GM23338 (cell line): Measurements from ENCODE around the gene CEP72. TPM values are rescaled to one million over a fixed set of nuclear protein-coding genes. Genes with fewer than 3 reads are reported as not detected.

Experiments
- ATAC-seq: fragments of 200-7000 bp; cut with Tn5 transposase; 3 replicates; pipeline ENCODE4 v1.9.1; 2020
- DNase-seq: peaks from one replicate; pipeline ENCODE4 v3.0.0-alpha.2; 2015; ENCODE audit warnings: low spot score
- H2AFZ ChIP-seq: fragments of 200-600 bp; sonication (generic); 2 replicates; pipeline ENCODE4 v1.8.0; 2016; ENCODE audit warnings: antibody characterized with exemption, mild to moderate bottlenecking, moderate library complexity
- H3F3A ChIP-seq: fragments of 200-600 bp; sonication (generic); replicated peaks from 2 replicates; pipeline ENCODE4 v1.8.0; 2017; ENCODE audit warnings: antibody characterized with exemption, mixed run types, low read depth
- H3K27ac ChIP-seq: fragments of 200-600 bp; sonication (generic); 2 replicates; pipeline ENCODE4 v1.6.1; 2016; ENCODE audit warnings: low read depth
- H3K27me3 ChIP-seq: fragments of 200-600 bp; sonication (generic); 2 replicates; pipeline ENCODE4 v1.8.0; 2016; ENCODE audit warnings: mild to moderate bottlenecking, mixed run types, moderate library complexity; ENCODE audit not compliant: insufficient read depth
- H3K36me3 ChIP-seq: fragments of 200-600 bp; sonication (generic); 2 replicates; pipeline ENCODE4 v1.8.0; 2016; ENCODE audit warnings: mild to moderate bottlenecking; ENCODE audit not compliant: insufficient read depth
- H3K4me1 ChIP-seq: fragments of 200-600 bp; sonication (generic); 2 replicates; pipeline ENCODE4 v1.8.0; 2016; ENCODE audit warnings: mild to moderate bottlenecking, moderate library complexity; ENCODE audit not compliant: insufficient read depth
- H3K4me2 ChIP-seq: fragments of 200-600 bp; sonication (generic); 2 replicates; pipeline ENCODE4 v1.7.1; 2017; ENCODE audit warnings: mixed run types
- H3K4me3 ChIP-seq: fragments of 200-600 bp; sonication (generic); 2 replicates; pipeline ENCODE4 v1.6.1; 2016; ENCODE audit warnings: mixed run types
- H3K79me2 ChIP-seq: fragments of 200-600 bp; sonication (generic); replicated peaks from 2 replicates; pipeline ENCODE4 v1.8.0; 2017; ENCODE audit warnings: mild to moderate bottlenecking; ENCODE audit not compliant: insufficient read depth
- H3K9me2 ChIP-seq: fragments of 200-600 bp; sonication (generic); 2 replicates; pipeline ENCODE4 v1.8.0; 2017; ENCODE audit not compliant: insufficient read depth
- H4K20me1 ChIP-seq: fragments of 200-600 bp; sonication (generic); replicated peaks from 2 replicates; pipeline ENCODE4 v1.8.0; 2017; ENCODE audit warnings: mild to moderate bottlenecking; ENCODE audit not compliant: insufficient read depth
- H3K27ac Mint-ChIP-seq: 2 replicates; pipeline ENCODE4 v1.8.0; 2020; ENCODE audit warnings: inconsistent platforms, mild to moderate bottlenecking, moderate library complexity, mixed read lengths
- H3K27me3 Mint-ChIP-seq: 3 replicates; pipeline ENCODE4 v1.8.0; 2022; ENCODE audit warnings: low read depth, mild to moderate bottlenecking, moderate library complexity, mixed read lengths, inconsistent platforms; ENCODE audit not compliant: insufficient read depth, poor library complexity
- H3K36me3 Mint-ChIP-seq: 3 replicates; pipeline ENCODE4 v1.8.0; 2021; ENCODE audit warnings: low read depth, mild to moderate bottlenecking, inconsistent platforms, moderate library complexity, mixed read lengths
- H3K4me1 Mint-ChIP-seq: 3 replicates; pipeline ENCODE4 v1.8.0; 2020; ENCODE audit warnings: mild to moderate bottlenecking, inconsistent platforms, mixed read lengths
- H3K4me3 Mint-ChIP-seq: 3 replicates; pipeline ENCODE4 v1.8.0; 2021; ENCODE audit warnings: moderate library complexity, mild to moderate bottlenecking, inconsistent platforms, mixed read lengths
- H3K9me3 Mint-ChIP-seq: 3 replicates; pipeline ENCODE4 v1.8.0; 2020; ENCODE audit warnings: moderate library complexity, mild to moderate bottlenecking, inconsistent platforms, mixed read lengths
- CREB1 ChIP-seq: fragments of 250-450 bp; sonication (Bioruptor Pico); IDR thresholded peaks from 2 replicates; pipeline ENCODE4 v1.5.0; 2020; ENCODE audit warnings: low read depth, mild to moderate bottlenecking, moderate library complexity
- ETS1 ChIP-seq: IDR thresholded peaks from 2 replicates; pipeline ENCODE4 v1.6.1; 2016; ENCODE audit warnings: antibody characterized with exemption
- EZH2 ChIP-seq: fragments of 200-600 bp; sonication (generic); IDR thresholded peaks from one replicate; pipeline ENCODE4 v1.8.0; 2017; ENCODE audit warnings: antibody characterized with exemption, mild to moderate bottlenecking, low read depth; ENCODE audit not compliant: unreplicated experiment
- EZH2phosphoT487 ChIP-seq: fragments of 200-600 bp; sonication (generic); IDR thresholded peaks from one replicate; pipeline ENCODE4 v1.8.1; 2018; ENCODE audit warnings: antibody characterized with exemption; ENCODE audit not compliant: unreplicated experiment
- NANOG ChIP-seq: IDR thresholded peaks from 2 replicates; pipeline ENCODE4 v1.6.1; 2016; ENCODE audit warnings: antibody characterized with exemption, borderline replicate concordance
- STAT1 ChIP-seq: IDR thresholded peaks from one replicate; pipeline ENCODE4 v1.6.1; 2016; ENCODE audit warnings: antibody characterized with exemption; ENCODE audit not compliant: unreplicated experiment
- ZNF114 ChIP-seq: fragments of 250-450 bp; sonication (Bioruptor Pico); IDR thresholded peaks from 2 replicates; pipeline ENCODE4 v1.5.0; 2020; ENCODE audit warnings: mild to moderate bottlenecking, moderate library complexity
- ZNF331 ChIP-seq: fragments of 250-450 bp; sonication (Bioruptor Pico); IDR thresholded peaks from 2 replicates; pipeline ENCODE4 v1.5.0; 2020; ENCODE audit warnings: low read depth, mild to moderate bottlenecking, moderate library complexity
- polyA plus RNA-seq: library from polyadenylated mRNA; unstranded; fragments of >200 nt; fragmentation: Nextera tagmentation; extraction: Ambion mirVana; gene quantifications from 2 replicates; pipeline ENCODE4 v1.2.1, GENCODE V29; 2016
- total RNA-seq: library from RNA; depleted of rRNA; stranded (reverse); fragments of >200 nt; shearing (Covaris generic); gene quantifications from 2 replicates; pipeline ENCODE4 v1.2.3, GENCODE V29; 2014
- TF ChIP-seq, protein P1 (sequence below), 2 experiments: fragments of 200-600 bp in 1 of 2; sonication (generic) in 1 of 2; conservative IDR thresholded peaks; 2 replicates each; pipeline versions ENCODE4 v1.5.1 to v1.6.1; 2016 to 2017; ENCODE audit warnings: antibody characterized with exemption in 2 of 2, low read depth in 2 of 2, mild to moderate bottlenecking in 2 of 2, moderate library complexity in 1 of 2
- TF ChIP-seq, protein P2 (sequence below): fragments of 250-450 bp; sonication (Bioruptor Pico); IDR thresholded peaks from 2 replicates; pipeline ENCODE4 v1.5.0; 2020; ENCODE audit warnings: mild to moderate bottlenecking, moderate library complexity

Gene CEP72
- total and polyA plus RNA-seq, 2 experiments from 2014 or later, result 15.5 to 27.1 TPM

- Histone ChIP-seq H3K4me2 (no peak overlapping the region), H2AFZ (no peak overlapping the region), H4K20me1 (peaks cover 20% of the 10 kb centered on the region), H3K4me3 (no peak overlapping the region), H3K79me2 (peaks cover 40% of the 10 kb centered on the region), H3K4me1 (no peaks in the 10 kb centered on the region), H3K27ac (no peak overlapping the region), H3K36me3 (peaks cover 20% of the 10 kb centered on the region; the same call in 1 of the 2 replicates), H3K9me2 (no peaks in the 10 kb centered on the region), H3F3A (no peaks in the 10 kb centered on the region), H3K27me3 (no peaks in the 10 kb centered on the region)
- Mint-ChIP-seq H3K36me3 (peaks cover 61% of the 10 kb centered on the region), H3K27me3 (peaks cover 1% of the 10 kb centered on the region), H3K27ac (no peak overlapping the region), H3K9me3 (no peaks in the 10 kb centered on the region), H3K4me1 (peaks cover 5% of the 10 kb centered on the region; the same call in 2 of the 3 replicates), H3K4me3 (no peak overlapping the region)
- TF ChIP-seq EZH2 (no peak), ZNF331 (CRISPR knock-in tag) (no peak), ZNF114 (CRISPR knock-in tag) (no peak)
- DNase-seq (no peak), ATAC-seq (no peak)
Measured at GRCh38 chr5:619444-619843, 7.3 kb downstream of the CEP72 start.

GRCh38 chr5:620152-620551 lies 8.0 kb downstream of the CEP72 start:
- H3K4me2 ChIP-seq, result no peak overlapping the region
- TF ChIP-seq CREB1 (CRISPR knock-in tag) (no peak), STAT1 (no peak), ZNF331 (CRISPR knock-in tag) (no peak), NANOG (no peak), EZH2 (no peak), EZH2phosphoT487 (no peak), ETS1 (no peak)
- TF ChIP-seq, protein P1, sequence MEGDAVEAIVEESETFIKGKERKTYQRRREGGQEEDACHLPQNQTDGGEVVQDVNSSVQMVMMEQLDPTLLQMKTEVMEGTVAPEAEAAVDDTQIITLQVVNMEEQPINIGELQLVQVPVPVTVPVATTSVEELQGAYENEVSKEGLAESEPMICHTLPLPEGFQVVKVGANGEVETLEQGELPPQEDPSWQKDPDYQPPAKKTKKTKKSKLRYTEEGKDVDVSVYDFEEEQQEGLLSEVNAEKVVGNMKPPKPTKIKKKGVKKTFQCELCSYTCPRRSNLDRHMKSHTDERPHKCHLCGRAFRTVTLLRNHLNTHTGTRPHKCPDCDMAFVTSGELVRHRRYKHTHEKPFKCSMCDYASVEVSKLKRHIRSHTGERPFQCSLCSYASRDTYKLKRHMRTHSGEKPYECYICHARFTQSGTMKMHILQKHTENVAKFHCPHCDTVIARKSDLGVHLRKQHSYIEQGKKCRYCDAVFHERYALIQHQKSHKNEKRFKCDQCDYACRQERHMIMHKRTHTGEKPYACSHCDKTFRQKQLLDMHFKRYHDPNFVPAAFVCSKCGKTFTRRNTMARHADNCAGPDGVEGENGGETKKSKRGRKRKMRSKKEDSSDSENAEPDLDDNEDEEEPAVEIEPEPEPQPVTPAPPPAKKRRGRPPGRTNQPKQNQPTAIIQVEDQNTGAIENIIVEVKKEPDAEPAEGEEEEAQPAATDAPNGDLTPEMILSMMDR (conservative IDR thresholded peaks at IDR 0.05; ENCODE audit: low read depth in 2 of 2), result no peak
- TF ChIP-seq, protein P2, sequence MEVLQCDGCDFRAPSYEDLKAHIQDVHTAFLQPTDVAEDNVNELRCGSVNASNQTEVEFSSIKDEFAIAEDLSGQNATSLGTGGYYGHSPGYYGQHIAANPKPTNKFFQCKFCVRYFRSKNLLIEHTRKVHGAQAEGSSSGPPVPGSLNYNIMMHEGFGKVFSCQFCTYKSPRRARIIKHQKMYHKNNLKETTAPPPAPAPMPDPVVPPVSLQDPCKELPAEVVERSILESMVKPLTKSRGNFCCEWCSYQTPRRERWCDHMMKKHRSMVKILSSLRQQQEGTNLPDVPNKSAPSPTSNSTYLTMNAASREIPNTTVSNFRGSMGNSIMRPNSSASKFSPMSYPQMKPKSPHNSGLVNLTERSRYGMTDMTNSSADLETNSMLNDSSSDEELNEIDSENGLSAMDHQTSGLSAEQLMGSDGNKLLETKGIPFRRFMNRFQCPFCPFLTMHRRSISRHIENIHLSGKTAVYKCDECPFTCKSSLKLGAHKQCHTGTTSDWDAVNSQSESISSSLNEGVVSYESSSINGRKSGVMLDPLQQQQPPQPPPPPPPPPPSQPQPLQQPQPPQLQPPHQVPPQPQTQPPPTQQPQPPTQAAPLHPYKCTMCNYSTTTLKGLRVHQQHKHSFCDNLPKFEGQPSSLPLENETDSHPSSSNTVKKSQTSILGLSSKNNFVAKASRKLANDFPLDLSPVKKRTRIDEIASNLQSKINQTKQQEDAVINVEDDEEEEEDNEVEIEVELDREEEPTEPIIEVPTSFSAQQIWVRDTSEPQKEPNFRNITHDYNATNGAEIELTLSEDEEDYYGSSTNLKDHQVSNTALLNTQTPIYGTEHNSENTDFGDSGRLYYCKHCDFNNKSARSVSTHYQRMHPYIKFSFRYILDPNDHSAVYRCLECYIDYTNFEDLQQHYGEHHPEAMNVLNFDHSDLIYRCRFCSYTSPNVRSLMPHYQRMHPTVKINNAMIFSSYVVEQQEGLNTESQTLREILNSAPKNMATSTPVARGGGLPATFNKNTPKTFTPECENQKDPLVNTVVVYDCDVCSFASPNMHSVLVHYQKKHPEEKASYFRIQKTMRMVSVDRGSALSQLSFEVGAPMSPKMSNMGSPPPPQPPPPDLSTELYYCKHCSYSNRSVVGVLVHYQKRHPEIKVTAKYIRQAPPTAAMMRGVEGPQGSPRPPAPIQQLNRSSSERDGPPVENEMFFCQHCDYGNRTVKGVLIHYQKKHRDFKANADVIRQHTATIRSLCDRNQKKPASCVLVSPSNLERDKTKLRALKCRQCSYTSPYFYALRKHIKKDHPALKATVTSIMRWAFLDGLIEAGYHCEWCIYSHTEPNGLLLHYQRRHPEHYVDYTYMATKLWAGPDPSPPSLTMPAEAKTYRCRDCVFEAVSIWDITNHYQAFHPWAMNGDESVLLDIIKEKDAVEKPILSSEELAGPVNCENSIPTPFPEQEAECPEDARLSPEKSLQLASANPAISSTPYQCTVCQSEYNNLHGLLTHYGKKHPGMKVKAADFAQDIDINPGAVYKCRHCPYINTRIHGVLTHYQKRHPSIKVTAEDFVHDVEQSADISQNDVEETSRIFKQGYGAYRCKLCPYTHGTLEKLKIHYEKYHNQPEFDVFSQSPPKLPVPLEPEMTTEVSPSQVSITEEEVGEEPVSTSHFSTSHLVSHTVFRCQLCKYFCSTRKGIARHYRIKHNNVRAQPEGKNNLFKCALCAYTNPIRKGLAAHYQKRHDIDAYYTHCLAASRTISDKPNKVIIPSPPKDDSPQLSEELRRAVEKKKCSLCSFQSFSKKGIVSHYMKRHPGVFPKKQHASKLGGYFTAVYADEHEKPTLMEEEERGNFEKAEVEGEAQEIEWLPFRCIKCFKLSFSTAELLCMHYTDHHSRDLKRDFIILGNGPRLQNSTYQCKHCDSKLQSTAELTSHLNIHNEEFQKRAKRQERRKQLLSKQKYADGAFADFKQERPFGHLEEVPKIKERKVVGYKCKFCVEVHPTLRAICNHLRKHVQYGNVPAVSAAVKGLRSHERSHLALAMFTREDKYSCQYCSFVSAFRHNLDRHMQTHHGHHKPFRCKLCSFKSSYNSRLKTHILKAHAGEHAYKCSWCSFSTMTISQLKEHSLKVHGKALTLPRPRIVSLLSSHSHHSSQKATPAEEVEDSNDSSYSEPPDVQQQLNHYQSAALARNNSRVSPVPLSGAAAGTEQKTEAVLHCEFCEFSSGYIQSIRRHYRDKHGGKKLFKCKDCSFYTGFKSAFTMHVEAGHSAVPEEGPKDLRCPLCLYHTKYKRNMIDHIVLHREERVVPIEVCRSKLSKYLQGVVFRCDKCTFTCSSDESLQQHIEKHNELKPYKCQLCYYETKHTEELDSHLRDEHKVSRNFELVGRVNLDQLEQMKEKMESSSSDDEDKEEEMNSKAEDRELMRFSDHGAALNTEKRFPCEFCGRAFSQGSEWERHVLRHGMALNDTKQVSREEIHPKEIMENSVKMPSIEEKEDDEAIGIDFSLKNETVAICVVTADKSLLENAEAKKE (CRISPR knock-in tag), result no peak
- Mint-ChIP-seq H3K27me3 (peaks cover 1% of the 10 kb centered on the region), H3K27ac (no peak overlapping the region), H3K9me3 (no peaks in the 10 kb centered on the region), H3K4me1 (no peaks in the 10 kb centered on the region), H3K36me3 (peaks cover 63% of the 10 kb centered on the region), H3K4me3 (no peak overlapping the region)
- no peaks in the 10 kb centered on the region for H3K27me3 ChIP-seq
- H3F3A ChIP-seq, result no peaks in the 10 kb centered on the region
- ATAC-seq, result no peak
- no peak for DNase-seq
- no peak overlapping the region for H2AFZ ChIP-seq
- peaks cover 33% of the 10 kb centered on the region for H3K79me2 ChIP-seq
- H3K36me3 ChIP-seq, result peaks cover 20% of the 10 kb centered on the region; the same call in 1 of the 2 replicates
- peaks cover 14% of the 10 kb centered on the region for H4K20me1 ChIP-seq
- H3K4me3 ChIP-seq, result no peak overlapping the region
- no peak overlapping the region for H3K27ac ChIP-seq
- H3K4me1 ChIP-seq, result no peaks in the 10 kb centered on the region
- H3K9me2 ChIP-seq, result no peaks in the 10 kb centered on the region
